NCI-H82 treated with DMSO at 0.1 percent for 48 hours (cell line): ENCODE data around the gene WSCD1.

Experiments
- DNase-seq: peaks from one replicate; lab custom pipeline; 2025; ENCODE audit not compliant: unreplicated experiment; lab: John Stamatoyannopoulos, UW

Gene WSCD1

GRCh38 chr17:6059406-6059805 lies 10.8 kb upstream of the WSCD1 start:
- DNase-seq = no peak

- DNase-seq = no peak
Observed at GRCh38 chr17:6061290-6061689, 8.9 kb upstream of the WSCD1 start.

DNA sequence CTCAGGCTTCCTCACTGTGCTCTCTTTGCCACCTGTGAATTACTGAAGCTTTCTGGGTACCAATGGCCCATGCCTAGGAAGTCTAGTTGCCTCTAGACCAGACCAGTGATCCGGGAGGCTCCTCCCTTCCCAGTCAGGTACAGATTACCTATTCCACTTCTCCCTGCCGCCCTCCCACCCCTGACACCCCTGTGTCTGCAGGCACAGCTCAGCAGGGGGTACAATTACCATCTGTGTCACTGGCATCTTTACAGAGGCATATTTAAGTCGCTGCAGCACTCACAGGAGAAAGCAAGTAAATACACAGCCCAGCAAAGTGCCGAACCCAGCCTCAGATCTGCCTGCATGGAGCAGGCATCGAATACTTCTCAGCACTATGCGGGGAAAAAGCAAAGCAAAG lies 5.3 kb upstream of the WSCD1 start:
- no peak for DNase-seq

DNA sequence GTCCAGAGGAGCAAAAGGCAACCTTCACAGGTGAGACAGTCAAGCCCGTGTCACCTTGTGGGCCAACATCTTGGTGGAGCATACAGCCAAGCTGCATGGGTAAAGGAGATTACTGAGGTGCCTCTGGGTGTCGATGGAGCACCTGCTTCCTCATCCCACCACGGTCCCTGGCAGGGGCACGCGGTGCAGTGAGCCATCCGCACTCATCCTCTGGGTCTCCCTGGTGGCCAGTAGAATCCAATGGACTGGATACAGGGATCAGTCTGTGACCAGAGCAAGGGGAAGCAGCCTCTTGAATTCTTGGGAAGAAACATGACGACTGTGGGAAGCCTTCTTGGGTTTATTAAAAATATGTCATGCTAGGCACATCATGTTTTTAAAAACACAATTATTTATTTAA lies 4.8 kb upstream of the WSCD1 start:
- no peak for DNase-seq

DNA sequence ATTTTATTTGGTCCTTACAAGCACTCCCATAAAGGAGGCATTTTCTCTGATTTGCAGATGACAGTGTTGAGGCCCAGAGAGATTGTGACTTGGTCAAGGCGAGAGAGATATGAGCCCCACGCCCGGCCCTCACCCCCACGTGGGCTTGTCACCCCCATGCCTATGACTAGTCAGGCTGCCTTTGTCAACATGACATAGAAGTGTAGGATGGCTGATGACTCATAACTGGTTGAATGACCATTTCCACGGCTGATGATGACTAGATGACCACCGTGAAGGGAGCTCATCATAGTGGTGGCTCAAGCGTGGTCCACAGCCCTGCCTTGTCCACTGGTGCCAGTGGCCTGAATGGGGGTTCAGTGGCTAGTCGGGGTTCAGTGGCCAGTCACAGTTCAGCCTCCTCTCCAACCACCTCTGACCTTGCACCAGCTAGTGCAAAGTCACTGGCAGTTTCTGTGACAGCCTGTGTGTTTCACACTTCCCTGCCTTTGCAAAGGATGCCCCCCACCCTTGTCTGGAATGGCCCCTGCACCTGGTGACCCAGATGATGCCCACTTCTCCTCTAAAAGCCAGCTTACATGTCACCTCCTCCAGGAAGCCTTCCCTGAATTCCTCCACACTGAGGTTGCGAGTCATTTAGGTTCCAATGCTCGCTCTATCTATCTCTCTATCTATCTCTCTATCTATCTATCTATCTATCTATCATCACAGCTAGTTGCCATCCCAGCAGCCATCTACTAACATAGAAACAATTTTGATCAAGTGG lies 3.8 kb upstream of the WSCD1 start:
- DNase-seq = no peak

GRCh38 chr17:6067060-6067459 lies 3.1 kb upstream of the WSCD1 start:
- DNase-seq = no peak

DNA sequence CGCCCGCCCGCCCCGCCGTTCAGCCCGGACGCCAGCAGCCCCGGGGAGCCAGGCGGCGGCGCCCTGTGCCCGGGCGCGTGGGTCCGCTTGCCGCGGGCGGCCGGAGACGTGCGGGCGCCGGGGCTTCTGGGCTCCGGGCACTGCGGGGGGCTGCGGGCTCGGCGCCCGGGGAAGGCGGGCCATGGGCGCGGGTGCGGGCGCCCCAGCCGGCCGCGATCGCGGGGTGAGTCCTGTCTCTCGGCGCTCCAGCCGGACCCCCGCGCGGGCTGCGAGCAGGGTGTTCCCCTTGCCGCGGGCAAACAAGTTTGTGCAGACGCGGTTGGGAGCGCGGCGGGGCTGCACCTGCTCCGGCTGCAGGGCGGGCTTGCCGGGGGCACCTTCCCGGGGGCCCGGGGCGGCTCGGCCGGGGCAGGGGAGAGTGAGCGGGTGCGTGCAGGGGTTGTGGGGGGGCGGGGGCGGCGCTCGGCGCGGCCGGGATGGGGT lies 292 bp downstream of the WSCD1 start:
- DNase-seq = no peak

- no peak for DNase-seq
Observed at GRCh38 chr17:6070913-6071511, 833 bp downstream of the WSCD1 start.

- no peak for DNase-seq
Observed at GRCh38 chr17:6071528-6072065, 1.4 kb downstream of the WSCD1 start.

- no peak for DNase-seq
Observed at GRCh38 chr17:6072157-6072556, 2.0 kb downstream of the WSCD1 start.

DNA sequence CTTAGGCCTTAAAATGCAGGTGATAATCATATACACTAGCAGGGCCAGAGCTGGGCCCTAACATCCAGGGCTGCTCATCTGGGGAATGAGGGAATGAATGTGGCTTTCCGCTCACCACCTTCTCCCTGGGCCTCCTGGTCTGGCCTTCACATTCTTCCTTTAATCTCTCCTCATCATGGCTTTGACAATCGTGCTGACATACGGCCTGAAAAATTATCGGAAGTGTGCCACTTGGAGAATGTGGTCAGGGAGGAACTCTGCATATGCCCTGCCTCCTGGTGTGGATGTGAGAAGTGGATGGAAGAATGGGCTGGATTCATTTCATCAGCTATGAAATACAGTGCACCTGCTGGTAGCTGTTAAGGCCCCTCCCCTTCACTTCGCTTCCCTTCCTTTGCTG lies 2.4 kb downstream of the WSCD1 start:
- no peak for DNase-seq

GRCh38 chr17:6073620-6074019 lies 3.4 kb downstream of the WSCD1 start:
- DNase-seq = no peak

- no peak for DNase-seq
Observed at GRCh38 chr17:6075050-6075449, 4.9 kb downstream of the WSCD1 start.

GRCh38 chr17:6075845-6076244 lies 5.7 kb downstream of the WSCD1 start:
- DNase-seq = no peak

GRCh38 chr17:6077752-6078151 lies 7.6 kb downstream of the WSCD1 start:
- DNase-seq = no peak

DNA sequence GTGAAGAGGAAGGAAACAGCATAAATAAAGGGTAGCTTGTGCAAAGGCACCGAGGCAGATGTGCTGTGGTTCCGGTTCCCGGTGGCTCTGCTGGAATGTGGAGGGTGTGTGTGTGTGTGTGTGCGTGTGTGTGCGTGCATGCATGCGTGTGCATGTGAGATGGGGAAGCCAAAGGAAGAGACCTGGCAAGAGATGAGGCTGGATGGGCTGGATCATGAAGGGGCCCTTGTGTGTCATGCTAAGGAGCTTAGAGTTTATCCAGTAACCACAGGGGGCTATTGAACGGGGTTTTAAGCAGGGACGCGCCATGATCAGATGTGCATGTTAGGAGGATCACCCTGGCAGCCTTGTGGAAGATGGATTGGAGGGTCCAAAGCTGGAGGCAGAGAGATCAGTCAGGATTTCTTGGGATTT lies 8.3 kb downstream of the WSCD1 start:
- peak; percentile 97 for DNase-seq

DNA sequence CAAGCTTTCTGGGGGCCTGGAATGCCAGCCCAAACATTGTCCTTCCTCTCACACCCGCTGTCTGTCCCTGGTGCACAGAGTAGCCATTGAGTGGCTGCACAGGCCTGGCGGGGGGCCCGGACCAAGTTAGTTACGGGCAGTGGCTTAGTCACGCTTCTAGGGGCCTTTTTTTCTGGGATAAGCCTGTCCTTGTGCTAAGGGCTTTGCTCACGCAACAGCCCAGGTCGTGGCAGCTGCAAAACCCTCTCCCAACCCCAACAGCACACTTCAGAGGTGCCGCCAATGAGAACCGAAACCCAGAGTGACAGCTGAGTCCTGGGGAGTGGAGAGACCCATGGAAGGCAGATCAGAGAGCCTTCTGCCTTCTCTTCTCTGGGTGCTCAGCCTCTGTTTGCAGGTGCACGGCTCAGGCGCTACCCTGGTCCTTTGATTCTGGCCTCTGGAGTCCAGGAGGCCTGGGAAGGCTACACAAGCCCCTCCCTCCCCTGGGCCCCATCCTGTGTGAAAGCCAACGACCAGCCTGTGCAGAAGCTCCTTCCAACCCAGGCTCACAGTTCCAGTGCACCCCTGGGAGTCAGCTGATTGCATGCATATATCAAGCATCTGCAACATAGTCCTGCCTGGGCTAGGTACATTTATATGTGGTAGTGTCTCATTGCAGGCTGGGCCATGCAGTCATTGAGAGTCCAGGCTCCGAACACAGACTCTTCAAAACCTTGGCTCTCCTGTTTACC lies 9.1 kb downstream of the WSCD1 start:
- no peak for DNase-seq

DNA sequence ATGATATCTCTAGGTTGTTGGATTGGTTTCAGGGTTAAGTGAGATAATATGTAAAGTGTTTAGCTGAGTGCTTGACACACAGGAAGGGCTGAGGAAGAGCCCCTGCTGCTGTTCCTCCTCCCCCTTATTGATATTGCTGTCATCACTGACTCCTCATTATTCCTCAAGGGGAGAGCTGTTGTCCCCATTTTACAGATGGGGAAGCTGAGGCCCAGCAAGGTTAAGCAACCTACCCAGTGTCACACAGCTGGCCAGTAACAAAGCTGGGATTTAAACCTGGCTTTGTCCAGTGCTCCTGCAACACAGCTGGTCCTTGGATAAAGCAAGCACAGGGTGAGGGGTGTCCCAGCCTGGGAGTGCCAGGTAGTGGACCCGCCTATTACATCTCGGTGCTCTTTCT lies 9.8 kb downstream of the WSCD1 start:
- no peak for DNase-seq

- DNase-seq = no peak
Observed at GRCh38 chr17:6080711-6081430, 10.7 kb downstream of the WSCD1 start.

DNA sequence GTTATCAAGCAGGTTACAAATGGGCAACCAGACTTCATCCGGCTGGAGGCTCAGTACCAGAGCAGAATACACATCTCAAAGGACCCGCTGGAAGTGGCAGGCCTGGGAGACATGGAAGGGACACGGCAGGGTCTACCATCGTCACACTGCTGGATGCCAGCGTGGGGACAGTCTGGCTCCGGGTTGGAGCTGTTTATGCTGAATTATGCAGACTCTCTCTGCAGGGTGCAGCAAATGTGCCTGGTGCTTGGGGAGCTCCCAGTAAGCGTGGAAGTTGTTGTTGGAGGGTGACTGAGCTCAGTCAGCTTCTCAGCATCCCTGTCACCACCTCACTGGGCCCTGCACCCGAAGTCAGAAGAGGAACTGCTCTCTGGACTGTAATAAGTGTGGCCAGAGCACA lies 12.2 kb downstream of the WSCD1 start:
- DNase-seq = no peak
